Measurements from ENCODE around the gene TNFRSF21.

The TNFRSF21 gene

DNA sequence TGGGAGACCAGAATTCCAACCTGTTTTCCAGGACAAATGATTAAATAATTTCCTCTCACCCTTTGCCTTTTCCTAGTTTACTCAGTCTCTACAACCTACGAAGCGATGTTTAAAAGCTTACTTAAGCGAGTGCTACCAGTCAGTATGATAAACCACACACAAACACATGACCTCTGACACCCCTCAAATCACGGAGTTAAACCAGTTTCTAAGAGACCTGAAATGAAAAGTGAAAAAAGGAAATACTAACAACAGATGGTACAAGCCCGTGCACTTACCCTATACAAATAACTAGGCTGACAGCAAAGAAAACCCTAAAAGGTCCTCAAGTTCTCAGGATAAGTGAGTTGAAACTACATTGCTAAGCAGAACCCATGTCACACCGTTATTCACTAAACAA, 7.7 kb downstream of the TNFRSF21 start:
- Histone ChIP-seq H3K27ac (no peak overlapping the region), H3K4me3 (no peak overlapping the region), H3K4me1 (no peaks in the 10 kb centered on the region), H3K9me3 (no peaks in the 10 kb centered on the region), H3K27me3 (peaks cover 0 to 5% of the 10 kb centered on the region in 2 donors), H3K36me3 (no peaks in the 10 kb centered on the region)
- intact Hi-C loops (cut with DNase I; ENCODE audit: low total_unique reads): no loop called here
- DNase-seq: no peak
- TF ChIP-seq, protein P1, sequence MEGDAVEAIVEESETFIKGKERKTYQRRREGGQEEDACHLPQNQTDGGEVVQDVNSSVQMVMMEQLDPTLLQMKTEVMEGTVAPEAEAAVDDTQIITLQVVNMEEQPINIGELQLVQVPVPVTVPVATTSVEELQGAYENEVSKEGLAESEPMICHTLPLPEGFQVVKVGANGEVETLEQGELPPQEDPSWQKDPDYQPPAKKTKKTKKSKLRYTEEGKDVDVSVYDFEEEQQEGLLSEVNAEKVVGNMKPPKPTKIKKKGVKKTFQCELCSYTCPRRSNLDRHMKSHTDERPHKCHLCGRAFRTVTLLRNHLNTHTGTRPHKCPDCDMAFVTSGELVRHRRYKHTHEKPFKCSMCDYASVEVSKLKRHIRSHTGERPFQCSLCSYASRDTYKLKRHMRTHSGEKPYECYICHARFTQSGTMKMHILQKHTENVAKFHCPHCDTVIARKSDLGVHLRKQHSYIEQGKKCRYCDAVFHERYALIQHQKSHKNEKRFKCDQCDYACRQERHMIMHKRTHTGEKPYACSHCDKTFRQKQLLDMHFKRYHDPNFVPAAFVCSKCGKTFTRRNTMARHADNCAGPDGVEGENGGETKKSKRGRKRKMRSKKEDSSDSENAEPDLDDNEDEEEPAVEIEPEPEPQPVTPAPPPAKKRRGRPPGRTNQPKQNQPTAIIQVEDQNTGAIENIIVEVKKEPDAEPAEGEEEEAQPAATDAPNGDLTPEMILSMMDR (IDR thresholded peaks at IDR 0.05): no peak

DNA sequence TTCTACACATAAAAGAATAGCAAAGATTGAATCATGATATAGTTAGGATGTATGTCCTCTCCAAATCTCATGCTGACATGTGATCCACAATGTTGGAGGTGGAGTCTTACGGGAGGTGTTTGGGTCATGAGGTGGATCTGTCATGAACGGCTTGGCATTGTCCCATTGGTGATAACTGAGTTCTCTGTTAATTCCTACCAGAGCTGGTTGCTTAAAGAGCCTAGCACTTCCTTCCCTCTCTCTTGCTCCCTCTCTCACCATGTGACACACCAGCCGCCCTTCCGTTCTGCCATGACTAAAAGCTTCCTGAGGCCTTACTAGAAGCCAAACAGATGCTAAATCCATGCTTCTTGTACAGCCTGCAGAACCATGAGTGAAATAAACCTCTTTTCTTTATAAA, 8.3 kb downstream of the TNFRSF21 start:
- TF ChIP-seq, protein P1 (IDR thresholded peaks at IDR 0.05): no peak
- Histone ChIP-seq H3K4me1 (no peaks in the 10 kb centered on the region), H3K36me3 (no peaks in the 10 kb centered on the region), H3K4me3 (no peak overlapping the region), H3K27me3 (peaks cover 0 to 5% of the 10 kb centered on the region in 2 donors), H3K27ac (no peak overlapping the region), H3K9me3 (no peaks in the 10 kb centered on the region)
- DNase-seq: no peak
- intact Hi-C loops (cut with DNase I; ENCODE audit: low total_unique reads): no loop called here

GRCh38 chr6:47300417-47300816, 9.3 kb downstream of the TNFRSF21 start:
- no peaks in the 10 kb centered on the region for H3K36me3 ChIP-seq
- intact Hi-C loops (cut with DNase I; ENCODE audit: low total_unique reads): no loop called here
- no peaks in the 10 kb centered on the region for H3K4me1 ChIP-seq
- peaks cover 0 to 9% of the 10 kb centered on the region in 2 donors for H3K27me3 ChIP-seq
- no peaks in the 10 kb centered on the region for H3K9me3 ChIP-seq
- H3K4me3 ChIP-seq: no peak overlapping the region
- TF ChIP-seq, protein P1 (IDR thresholded peaks at IDR 0.05): no peak
- no peak for DNase-seq
- H3K27ac ChIP-seq: no peak overlapping the region

DNA sequence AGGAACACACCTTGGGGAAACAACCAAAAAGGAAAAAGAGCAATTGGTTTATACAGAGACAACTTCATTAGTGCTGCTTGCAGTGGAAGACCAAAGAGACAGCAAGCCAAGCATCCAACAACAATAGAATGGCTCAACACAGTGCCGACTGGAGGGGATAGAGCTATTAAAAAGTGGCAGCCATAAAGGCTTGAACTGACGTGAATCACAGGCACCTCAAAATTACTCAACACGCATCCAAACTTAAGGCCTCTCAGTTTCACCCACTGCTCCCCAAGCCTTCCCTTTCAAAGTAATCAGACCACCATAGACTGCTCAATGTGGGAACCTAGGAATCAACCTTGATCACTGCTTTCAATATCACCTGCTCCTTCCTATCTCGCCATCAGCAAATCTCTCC, 9.7 kb downstream of the TNFRSF21 start:
- TF ChIP-seq, protein P1 (IDR thresholded peaks at IDR 0.05): no peak
- no peaks in the 10 kb centered on the region for H3K9me3 ChIP-seq
- H3K4me1 ChIP-seq: no peaks in the 10 kb centered on the region
- no peak overlapping the region for H3K27ac ChIP-seq
- DNase-seq: no peak
- no peak overlapping the region for H3K4me3 ChIP-seq
- intact Hi-C loops (cut with DNase I; ENCODE audit: low total_unique reads): no loop called here
- no peaks in the 10 kb centered on the region for H3K36me3 ChIP-seq
- H3K27me3 ChIP-seq: peaks cover 0 to 9% of the 10 kb centered on the region in 2 donors

DNA sequence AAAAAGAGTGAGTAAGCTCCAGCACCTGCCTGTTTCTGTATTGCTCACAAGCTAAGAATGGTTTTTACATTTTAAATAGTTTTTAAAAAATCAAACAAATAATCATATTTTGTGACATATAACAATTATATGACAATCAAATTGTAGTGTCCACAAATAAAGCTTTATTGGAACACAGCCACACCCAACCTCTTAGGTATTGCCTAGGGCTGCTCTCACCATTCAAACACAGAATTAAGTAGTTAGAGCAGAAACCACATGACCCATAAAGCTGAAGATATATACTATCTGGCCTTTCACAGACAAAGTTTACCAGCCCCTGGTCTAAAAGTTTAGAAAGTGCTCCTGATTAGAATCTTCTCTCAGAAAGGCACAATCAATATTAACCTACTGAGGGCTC, 11.2 kb downstream of the TNFRSF21 start:
- no peaks in the 10 kb centered on the region for H3K9me3 ChIP-seq
- no peak for DNase-seq
- H3K4me3 ChIP-seq: no peak overlapping the region
- peaks cover 0 to 9% of the 10 kb centered on the region in 2 donors for H3K27me3 ChIP-seq
- H3K36me3 ChIP-seq: no peaks in the 10 kb centered on the region
- intact Hi-C loops (cut with DNase I; ENCODE audit: low total_unique reads): no loop called here
- H3K4me1 ChIP-seq: no peaks in the 10 kb centered on the region
- H3K27ac ChIP-seq: no peak overlapping the region
- TF ChIP-seq, protein P1 (IDR thresholded peaks at IDR 0.05): no peak

- no peak overlapping the region for H3K27ac ChIP-seq
- H3K4me3 ChIP-seq: no peak overlapping the region
- no peaks in the 10 kb centered on the region for H3K36me3 ChIP-seq
- no peaks in the 10 kb centered on the region for H3K4me1 ChIP-seq
- peaks cover 0 to 9% of the 10 kb centered on the region in 2 donors for H3K27me3 ChIP-seq
- no peak for DNase-seq
- no peaks in the 10 kb centered on the region for H3K9me3 ChIP-seq
- intact Hi-C loops (cut with DNase I; ENCODE audit: low total_unique reads): no loop called here
- TF ChIP-seq, protein P1 (IDR thresholded peaks at IDR 0.05): no peak
These were observed 14.7 kb downstream of the TNFRSF21 start for GRCh38 chr6:47294990-47295389.

Measured in tibial artery (tissue), 4 donors.